Measurements from ENCODE around the gene MSH5.

Gene MSH5

GRCh38 chr6:31713991-31714684, 25.7 kb upstream of the MSH5 start:
- DNase-seq: no peak

GRCh38 chr6:31715022-31715958, 24.5 kb upstream of the MSH5 start, which contains the start of gene LY6G6D:
TSS of gene LY6G6D (plus strand) at chr6:31715348. CDS start at chr6:31715356, 8 bp downstream.
- DNase-seq: no peak

GRCh38 chr6:31717499-31718222, 22.1 kb upstream of the MSH5 start:
- no peak for DNase-seq

GRCh38 chr6:31718265-31718664, 21.5 kb upstream of the MSH5 start:
- DNase-seq: no peak

DNA sequence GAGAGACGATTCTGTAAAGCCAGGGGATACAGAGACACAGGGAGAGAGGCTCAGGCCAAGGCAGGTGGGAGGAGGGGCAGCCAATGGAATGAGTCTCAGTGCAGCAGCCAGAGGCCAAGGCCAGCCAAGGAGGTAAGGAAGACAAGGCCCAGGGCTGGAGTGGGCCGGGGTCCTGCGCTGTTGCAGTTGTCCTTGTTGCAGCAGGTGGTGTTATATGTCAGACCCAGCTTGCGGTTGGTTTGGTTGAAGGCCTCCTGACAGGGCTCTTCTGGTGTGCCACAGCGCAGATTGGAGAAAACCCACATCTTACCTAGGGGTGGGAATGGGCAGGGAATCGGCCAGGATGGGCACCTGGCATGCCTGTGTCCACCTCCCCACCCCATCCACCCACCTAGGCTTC, 20.8 kb upstream of the MSH5 start:
- DNase-seq: no peak

GRCh38 chr6:31720196-31720770, 19.5 kb upstream of the MSH5 start:
- DNase-seq: no peak

DNA sequence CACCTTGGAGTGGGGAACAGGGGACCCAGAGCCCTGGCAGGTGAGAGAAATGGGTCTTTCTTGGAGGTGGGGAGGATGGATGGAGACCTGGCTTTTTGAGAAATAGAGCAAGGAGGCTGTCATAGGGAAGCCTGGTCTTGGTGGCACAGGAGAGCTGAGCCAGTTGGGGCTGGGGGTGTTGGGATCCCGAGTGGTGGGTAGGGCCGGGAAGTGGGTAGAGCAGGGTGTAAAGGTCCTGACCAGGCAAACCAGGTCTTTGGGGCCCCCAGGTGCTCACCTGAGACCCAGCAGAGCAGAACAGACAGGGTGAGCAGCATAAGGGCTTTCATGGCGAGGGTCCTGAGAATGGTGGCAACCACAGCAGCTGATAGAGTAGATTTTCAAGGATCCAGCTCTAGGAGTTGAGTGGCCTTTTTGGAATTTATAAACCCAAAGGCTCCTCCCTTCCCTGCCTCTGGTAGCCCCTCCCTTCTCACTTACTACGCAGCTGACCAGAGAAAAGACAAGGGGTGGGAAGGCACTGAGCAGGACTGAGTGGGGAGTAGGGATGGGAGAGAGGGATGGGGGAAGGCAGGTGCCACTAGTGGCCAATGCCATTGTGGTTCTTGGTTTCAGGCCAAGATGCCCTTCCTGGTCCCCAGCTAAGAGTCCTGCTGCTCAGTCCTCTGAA, 18.3 kb upstream of the MSH5 start, which contains the start of gene LY6G6C:
Gene LY6G6C, minus strand, starts transcription at position 396 of the 670 bp plus-strand sequence. Its CDS starts 67 bp downstream, at position 329.
- no peak for DNase-seq

- no peak for DNase-seq
Observed at GRCh38 chr6:31722173-31722572, 17.6 kb upstream of the MSH5 start.

- DNase-seq: no peak
Observed at GRCh38 chr6:31723245-31723979, 16.4 kb upstream of the MSH5 start, which contains the start of gene MPIG6B. TSS of gene MPIG6B (plus strand) at chr6:31723373. CDS start at chr6:31723384, 11 bp downstream.

DNA sequence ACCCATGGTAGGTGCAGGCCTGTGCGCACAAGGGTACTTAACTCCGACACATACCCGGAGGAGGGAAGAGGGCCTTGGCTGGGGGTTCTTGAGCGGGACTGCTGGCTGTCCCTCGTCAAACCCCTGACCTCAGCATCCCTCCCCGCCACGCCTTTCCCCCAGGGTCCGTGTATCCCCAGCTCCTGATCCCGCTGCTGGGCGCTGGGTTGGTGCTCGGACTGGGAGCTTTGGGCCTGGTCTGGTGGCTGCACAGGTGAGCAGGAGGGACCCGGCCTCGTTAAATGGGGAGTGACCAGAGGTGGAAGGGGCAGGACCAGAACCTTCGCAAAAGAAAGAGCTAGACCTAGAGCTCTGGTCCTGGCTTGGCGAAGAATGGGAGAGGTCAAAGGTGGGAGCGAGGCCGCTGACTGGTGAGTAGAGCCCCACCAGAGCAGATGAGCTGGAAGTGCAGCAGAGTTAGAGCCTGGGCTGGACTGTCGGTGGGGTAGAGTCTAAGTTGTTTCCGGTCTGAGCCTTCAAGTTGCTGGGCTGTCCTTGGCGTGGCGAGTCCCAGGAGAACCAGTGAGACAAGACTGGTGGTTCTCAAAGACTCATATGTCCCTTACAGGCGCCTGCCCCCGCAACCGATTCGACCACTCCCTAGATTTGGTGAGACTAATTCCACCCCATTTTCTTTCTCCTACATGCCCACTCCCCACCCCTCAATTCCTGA, 15.7 kb upstream of the MSH5 start:
- no peak for DNase-seq

DNA sequence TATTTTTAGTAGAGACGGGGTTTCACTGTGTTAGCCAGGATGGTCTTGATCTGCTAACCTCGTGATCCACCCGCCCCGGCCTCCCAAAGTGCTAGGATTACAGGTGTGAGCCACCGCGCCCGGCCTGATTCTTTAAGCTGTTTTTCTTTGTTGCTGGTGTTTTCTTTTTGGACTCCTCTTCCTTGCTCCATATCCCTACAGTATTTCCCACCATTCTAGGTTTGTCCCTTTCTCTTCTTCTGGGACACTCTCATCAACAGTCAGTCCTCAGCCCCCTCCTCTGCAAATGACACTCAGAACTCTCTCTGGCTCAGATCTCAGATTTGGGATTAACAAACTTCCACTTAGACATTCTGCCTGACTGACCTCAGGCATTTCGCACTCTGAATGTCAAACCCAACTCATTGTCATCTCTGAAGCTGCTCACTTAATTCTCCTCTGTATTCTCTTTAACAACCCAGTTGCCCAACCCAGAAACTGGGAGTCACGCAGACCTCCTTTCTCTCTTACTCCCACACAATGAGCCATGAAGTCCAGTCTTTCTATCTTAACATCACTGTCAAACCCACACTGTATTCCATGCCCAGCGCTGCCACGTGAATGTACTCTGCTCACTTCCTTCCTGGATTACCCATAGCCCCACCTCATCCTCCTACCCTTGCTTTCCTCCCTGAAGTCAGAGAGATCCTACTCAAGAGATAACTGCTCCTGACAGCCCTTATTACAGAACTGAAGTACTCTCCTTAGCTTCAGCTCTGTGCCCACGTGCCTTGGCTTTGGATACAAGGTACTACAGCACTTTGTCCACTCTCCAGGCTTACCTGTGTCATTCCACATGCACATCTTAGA, 14.1 kb upstream of the MSH5 start:
- DNase-seq: no peak

GRCh38 chr6:31727034-31727716, 12.6 kb upstream of the MSH5 start:
- no peak for DNase-seq

DNA sequence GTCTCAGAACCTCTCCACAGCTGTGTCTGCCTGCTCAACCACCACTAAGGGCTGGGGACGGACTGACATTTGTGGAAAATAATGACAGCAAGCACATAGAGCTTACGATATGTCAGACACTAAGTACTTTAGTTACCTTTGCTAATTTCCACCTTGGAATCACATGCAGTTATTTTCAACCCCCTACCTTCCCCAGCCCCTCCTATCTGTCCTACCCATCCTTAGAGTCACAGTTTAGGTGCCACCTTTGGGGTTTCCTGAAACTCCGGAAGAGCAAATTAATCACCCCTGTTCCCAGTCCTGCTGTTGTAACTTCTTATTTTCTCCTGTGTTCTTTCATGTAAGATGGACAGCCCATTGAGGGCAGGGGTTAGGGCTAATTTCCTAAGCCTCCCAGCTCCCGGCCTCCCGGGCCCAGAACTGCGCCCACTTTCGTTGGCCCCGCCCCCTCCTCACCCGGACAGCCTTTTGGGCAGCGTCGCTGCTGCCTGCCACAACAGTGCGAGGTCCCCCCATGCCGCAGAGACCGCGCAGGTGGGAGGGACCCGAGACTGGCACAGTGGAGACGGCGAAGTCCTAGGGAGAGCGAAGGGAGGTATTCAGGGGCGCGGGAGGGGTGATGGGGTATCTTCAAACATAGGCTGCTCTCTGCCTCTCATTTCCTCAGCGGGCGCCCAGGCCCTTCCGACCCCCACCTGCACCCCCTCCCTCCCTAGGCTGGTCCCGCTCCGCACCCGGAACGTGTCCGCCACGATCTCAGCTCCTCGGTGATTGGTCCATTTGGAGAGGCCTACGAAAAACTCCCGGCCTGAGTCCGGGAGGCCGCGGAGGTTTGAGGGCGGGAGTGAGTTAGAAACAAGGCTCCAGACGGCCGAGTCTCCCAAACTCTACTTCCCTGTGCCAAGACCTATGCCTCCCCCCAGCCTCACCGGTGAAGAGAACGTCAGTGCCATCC, 11.8 kb upstream of the MSH5 start:
- no peak for DNase-seq

DNA sequence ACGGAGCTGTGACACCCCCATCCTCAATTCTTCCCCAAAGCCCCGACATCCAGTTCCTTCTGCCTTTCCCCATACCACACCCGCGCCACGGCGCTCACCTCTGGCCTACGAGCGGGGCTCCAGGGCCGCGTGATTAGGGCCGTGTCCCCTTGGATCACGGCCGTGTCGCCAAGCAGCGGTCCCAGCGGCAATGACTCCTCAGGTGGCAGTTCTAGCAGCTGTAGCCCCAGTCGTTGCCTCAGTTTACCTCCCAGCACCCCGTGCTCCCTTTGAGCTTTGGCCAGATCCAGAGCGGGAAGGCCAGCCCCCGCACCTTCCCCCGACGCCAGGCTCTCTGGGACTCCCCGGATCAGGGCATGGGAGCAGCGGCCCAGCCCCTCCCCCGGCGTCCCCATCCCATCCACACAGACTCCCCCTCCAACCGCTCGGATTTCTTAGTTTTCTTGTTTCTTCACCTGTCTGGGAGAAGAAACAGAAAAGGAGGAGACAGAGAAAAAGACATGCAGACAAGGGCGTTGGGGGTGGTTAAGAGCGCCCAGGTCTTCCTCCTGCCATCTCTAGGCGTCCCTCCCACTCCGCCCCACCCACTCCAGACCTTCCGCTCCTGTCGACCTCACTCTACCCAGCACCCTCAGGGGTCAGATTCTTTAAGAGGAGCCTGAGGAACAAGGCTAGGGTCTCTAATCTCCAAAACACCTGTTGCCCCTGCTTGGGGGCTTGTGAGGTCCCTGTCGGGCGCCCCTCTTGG, 10.9 kb upstream of the MSH5 start, which contains the start of gene DDAH2:
Gene DDAH2, minus strand, starts transcription at position 533 of the 748 bp plus-strand sequence. Its CDS starts 138 bp downstream, at position 395.
- no peak for DNase-seq

DNA sequence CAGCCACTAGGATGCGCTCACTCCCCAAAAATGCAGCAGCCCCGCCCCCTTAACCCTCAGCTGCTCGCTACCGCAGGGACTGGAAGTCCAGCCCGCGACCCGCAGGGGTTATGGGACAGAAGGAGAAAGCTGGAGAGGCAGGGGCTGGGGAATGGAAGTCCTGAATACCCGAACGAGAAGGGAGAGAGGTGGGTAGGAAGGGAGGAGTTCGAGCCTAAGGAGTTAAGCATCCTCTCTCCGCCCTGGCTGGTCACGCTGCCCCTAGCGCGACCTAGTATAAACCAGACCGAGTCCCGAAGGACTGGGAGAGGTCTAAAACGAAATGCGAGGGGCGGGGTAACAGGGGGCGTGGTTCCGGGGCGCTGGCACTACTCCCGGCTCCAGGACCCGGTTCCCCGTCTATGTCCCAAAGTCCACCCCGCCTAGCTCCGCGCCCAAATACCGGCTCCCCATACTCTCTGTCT, 10.3 kb upstream of the MSH5 start:
- peak; percentile 65 for DNase-seq

DNA sequence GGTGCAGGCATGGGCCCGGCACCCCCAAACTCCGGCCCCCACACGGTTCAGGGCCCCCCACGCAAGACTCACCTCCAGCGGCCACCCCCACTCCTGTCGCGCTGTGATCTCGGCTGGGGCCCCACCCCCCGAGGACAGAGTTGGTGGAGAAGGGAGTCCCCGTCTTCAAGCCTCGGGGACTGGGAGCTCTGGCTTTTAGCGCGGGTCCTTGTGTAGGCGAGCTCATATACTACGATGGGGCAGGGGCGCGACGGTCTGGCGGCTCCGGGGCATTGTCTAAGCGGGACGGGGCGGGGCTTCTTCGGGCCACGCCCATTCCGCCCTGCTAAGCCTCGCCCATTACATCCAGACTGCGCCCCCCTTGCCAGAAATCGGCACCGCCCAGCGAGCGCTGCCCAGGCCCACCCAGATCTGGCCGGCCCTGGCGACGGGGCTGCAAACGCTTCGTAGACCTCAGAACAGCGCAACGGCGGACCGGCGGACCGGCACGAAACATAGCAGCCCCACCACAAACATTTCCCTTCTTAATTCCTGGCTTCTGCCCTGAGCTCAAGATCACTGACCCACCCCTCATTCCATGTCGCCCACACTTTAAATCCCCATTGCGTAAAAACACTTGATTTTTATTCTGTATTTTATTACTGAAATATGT, 9.7 kb upstream of the MSH5 start:
- DNase-seq: peak; percentile 38

Data from NCI-H774 (cell line).